Right lobe of liver (tissue), 6 donors: Measurements from ENCODE around the gene AIG1. TPM values are rescaled to one million over a fixed set of nuclear protein-coding genes. Genes with fewer than 3 reads are reported as not detected.
"Not testable (repeated sequence)": the region's sequence is repeated elsewhere in the genome, so short reads cannot be mapped to it uniquely, and the experiment has no call there.

Experiments used
- ATAC-seq, 4 donors: fragments of 200-7000 bp; cut with Tn5 transposase; one replicate each; pipeline ENCODE4 v1.9.1; 2020; ENCODE audit warnings: mild to moderate bottlenecking in 4 of 4, moderate library complexity in 4 of 4
- DNase-seq, 3 donors: peaks; one replicate each; pipeline ENCODE4 v3.0.0-alpha.2; 2020
- H3K27ac ChIP-seq, 3 donors: fragments of 200-600 bp; one replicate each; pipeline ENCODE4 v1.8.0; 2022
- H3K27me3 ChIP-seq, 2 donors: fragments of 200-600 bp; one replicate each; pipeline ENCODE4 v1.8.0; 2022
- H3K36me3 ChIP-seq, 4 donors: fragments of 200-600 bp; sonication (generic) in 1 of 4; one replicate each; pipeline versions ENCODE4 v1.5.1 to v1.8.0; 2017 to 2022; ENCODE audit warnings: control low read depth in 1 of 4
- H3K4me1 ChIP-seq, 4 donors: fragments of 200-600 bp; sonication (generic) in 1 of 4; one replicate each; pipeline versions ENCODE4 v1.5.1 to v1.8.0; 2017 to 2022; ENCODE audit warnings: control low read depth in 1 of 4
- H3K4me3 ChIP-seq, 3 donors: fragments of 200-600 bp; one replicate each; pipeline ENCODE4 v1.8.0; 2022
- H3K9me3 ChIP-seq, 4 donors: fragments of 200-600 bp; sonication (generic) in 1 of 4; one replicate each; pipeline versions ENCODE4 v1.5.1 to v1.8.0; 2017 to 2022; ENCODE audit warnings: control low read depth in 1 of 4
- POLR2A ChIP-seq: fragments of 450-650 bp; IDR thresholded peaks from one replicate; pipeline ENCODE4 v1.6.1; 2017; ENCODE audit warnings: antibody characterized with exemption, mild to moderate bottlenecking
- WGBS: methylation state at CpG from one replicate; pipeline ENCODE4 v1.1.6; 2018; ENCODE audit warnings: low coverage, low lambda C conversion rate; ENCODE audit not compliant: insufficient coverage; ENCODE audit errors: missing lambda C conversion rate; 5-methylcytosine and 5-hydroxymethylcytosine counted together
- intact Hi-C, 2 donors: fragments of 100-400 bp; cut with DNase I; formaldehyde crosslinking; loops; one replicate each; pipeline versions ENCODE4 v1.11.2 to v1.14.1; 2022
- total RNA-seq, 6 experiments: library from RNA; depleted of rRNA in 2 of 6; stranded (reverse); fragments of >200 nt in 2 of 6; fragmentation: NEBNext Ultra II Directional in 3 of 6; extraction: Animal tissue kit (Norgen Biotek cat#: 25700) in 3 of 6; gene quantifications; one replicate each; pipeline versions ENCODE4 v1.1.0 to v1.2.4, GENCODE V29; 2016 to 2023
- TF ChIP-seq, protein P1 (sequence below), 4 donors: fragments of 200-600 bp in 3 of 4; fragments of 450-650 bp in 1 of 4; IDR thresholded peaks; one replicate each; pipeline versions ENCODE4 v1.5.1 to v1.8.0; 2016 to 2022; ENCODE audit warnings: antibody characterized with exemption in 4 of 4, mild to moderate bottlenecking in 2 of 4
- donor health status: DM: no; HTN: yes; CAD: no.
- donor health status: DM: no; HTN: no; CAD: no.
- donor health status: DM: no; HTN: no; CAD: no.
- donor health status: DM: no; HTN: yes; CAD: no.
- donor health status: DM: no; HTN: yes; CAD: no.

Gene AIG1
- total RNA-seq, 6 experiments from 2014 or later: 81.4 to 151 (median 111) TPM

DNA sequence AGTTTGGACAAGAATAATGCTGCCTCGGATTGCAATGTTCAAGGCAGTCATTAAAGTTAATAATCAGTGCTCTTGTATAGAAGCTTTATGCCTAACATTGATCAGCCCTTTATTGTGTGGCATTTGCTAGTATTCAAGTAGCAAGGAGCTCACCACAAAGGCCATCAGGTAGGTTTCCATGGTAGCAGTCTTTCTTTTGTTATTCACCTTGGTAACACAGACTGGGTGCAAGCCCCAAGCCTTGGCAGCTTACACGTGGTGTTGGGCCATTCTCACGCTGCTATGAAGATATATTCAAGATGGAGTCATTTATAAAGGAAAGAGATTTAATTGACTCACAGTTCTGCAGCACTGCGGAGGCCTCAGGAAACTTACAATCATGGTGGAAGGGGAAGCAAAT lies 240.5 kb downstream of the AIG1 start:
- Histone ChIP-seq H3K4me3 (no peak overlapping the region), H3K4me1 (no peaks in the 10 kb centered on the region), H3K27me3 (no peaks in the 10 kb centered on the region), H3K36me3 (no peaks in the 10 kb centered on the region), H3K9me3 (no peaks in the 10 kb centered on the region), H3K27ac (no peak overlapping the region)
- TF ChIP-seq POLR2A: no peak
- TF ChIP-seq, protein P1, sequence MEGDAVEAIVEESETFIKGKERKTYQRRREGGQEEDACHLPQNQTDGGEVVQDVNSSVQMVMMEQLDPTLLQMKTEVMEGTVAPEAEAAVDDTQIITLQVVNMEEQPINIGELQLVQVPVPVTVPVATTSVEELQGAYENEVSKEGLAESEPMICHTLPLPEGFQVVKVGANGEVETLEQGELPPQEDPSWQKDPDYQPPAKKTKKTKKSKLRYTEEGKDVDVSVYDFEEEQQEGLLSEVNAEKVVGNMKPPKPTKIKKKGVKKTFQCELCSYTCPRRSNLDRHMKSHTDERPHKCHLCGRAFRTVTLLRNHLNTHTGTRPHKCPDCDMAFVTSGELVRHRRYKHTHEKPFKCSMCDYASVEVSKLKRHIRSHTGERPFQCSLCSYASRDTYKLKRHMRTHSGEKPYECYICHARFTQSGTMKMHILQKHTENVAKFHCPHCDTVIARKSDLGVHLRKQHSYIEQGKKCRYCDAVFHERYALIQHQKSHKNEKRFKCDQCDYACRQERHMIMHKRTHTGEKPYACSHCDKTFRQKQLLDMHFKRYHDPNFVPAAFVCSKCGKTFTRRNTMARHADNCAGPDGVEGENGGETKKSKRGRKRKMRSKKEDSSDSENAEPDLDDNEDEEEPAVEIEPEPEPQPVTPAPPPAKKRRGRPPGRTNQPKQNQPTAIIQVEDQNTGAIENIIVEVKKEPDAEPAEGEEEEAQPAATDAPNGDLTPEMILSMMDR (IDR thresholded peaks at IDR 0.05): no peak
- DNase-seq (no peak), ATAC-seq (no peak)
- intact Hi-C loops: no loop called here
- WGBS: 63% methylated on average over 4 of the region's 4 CpGs

DNA sequence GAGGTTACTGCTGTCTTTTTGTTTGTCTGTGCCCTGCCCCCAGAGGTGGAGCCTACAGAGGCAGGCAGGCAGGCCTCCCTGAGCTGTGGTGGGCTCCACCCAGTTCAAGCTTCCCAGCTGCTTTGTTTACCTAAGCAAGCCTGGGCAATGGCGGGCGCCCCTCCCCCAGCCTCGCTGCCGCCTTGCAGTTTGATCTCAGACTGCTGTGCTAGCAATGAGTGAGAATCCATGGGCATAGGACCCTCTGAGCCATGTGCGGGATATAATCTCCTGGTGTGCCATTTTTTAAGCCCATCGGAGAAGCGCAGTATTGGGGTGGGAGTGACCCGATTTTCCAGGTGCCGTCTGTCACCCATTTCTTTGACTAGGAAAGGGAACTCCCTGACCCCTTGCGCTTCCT lies 247.1 kb downstream of the AIG1 start:
- DNase-seq, H3K9me3 ChIP-seq, intact Hi-C loops, H3K4me3 ChIP-seq, H3K4me1 ChIP-seq, H3K27ac ChIP-seq, H3K27me3 ChIP-seq, ATAC-seq, H3K36me3 ChIP-seq: not testable (repeated sequence)
- 90% methylated on average over 2 of the region's 10 CpGs for WGBS

DNA sequence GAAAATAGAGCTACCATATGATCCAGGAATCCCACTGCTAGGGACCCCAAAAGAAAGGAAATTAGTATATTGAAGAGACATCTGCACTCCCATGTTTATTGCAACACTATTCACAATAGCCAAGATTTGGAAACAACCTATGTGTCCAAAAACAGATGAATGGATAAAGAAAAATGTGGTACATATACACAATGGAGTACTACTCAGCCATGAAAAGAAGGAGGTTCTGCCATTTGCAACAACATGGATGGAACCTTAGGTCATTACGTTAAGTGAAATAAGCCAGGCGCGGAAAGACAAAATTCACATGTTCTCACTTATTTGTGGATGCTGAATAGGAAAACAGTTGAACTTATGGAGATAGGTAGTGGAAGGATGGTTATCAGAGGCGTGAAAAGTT lies 252.5 kb downstream of the AIG1 start:
- Histone ChIP-seq H3K4me1 (no peaks in the 10 kb centered on the region), H3K9me3 (no peaks in the 10 kb centered on the region), H3K36me3 (no peaks in the 10 kb centered on the region), H3K27ac (no peak overlapping the region), H3K27me3 (no peaks in the 10 kb centered on the region), H3K4me3 (no peak overlapping the region)
- intact Hi-C loops: no loop called here
- ATAC-seq (no peak), DNase-seq (no peak)
- 93% methylated on average over 4 of the region's 4 CpGs for WGBS
- TF ChIP-seq POLR2A: no peak
- TF ChIP-seq, protein P1 (IDR thresholded peaks at IDR 0.05): no peak

DNA sequence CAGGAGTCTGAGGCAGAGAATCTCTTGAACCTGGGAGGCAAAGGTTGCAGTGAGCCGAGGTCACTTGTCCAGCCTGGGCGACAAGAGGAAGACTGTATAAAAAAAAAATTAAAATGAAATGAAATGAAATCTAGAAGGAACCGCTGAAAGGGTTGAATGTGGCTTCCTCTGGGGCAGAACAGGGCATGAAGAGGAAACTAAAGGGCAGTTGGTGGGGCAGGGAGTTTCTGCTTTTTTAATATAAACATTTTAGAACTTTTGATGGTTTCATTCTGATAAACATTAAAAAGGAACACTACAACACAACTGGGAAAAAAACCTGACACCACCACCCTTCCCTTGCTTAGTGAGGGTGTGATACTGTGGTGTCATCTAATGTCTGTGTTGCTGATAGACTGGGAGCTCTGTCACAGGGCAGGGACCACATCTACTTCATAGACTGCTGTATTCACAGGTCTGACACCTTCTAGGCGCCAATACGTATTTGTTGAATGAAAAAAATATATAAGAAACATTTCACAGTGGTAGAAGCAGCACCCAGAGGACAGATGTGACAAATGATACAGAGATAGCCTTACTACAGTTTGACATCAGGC lies 260.9 kb downstream of the AIG1 start:
- TF ChIP-seq, protein P1 (IDR thresholded peaks at IDR 0.05): no peak
- TF ChIP-seq POLR2A: no peak
- no peak overlapping the region for H3K27ac ChIP-seq
- H3K27me3 ChIP-seq: no peaks in the 10 kb centered on the region
- intact Hi-C loops: no loop called here
- H3K4me3 ChIP-seq: no peak overlapping the region
- 74% methylated on average over 5 of the region's 5 CpGs for WGBS
- no peak for DNase-seq
- no peaks in the 10 kb centered on the region for H3K36me3 ChIP-seq
- peaks cover 0 to 20% (median 3%) of the 10 kb centered on the region in 4 donors for H3K4me1 ChIP-seq
- no peaks in the 10 kb centered on the region for H3K9me3 ChIP-seq
- no peak for ATAC-seq

DNA sequence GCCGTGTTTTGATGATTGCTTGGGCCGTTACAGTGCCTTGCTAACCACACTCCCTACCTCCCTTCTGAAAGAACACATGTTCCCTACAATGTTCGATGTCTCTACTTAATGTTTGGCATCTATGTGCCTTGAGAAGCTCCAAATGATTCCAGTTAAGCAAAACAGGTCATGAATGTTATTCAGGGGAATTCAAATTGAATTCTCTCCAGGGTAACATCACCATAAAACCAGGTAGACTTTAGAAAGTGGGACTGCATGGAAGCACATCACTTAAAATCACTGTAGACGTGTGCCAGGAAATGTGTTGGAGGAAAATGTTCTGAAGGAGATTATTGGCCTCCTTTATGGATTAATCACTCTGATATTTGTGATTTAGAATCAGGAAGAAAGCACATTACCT lies 261.7 kb downstream of the AIG1 start:
- intact Hi-C loops: no loop called here
- no peak overlapping the region for H3K27ac ChIP-seq
- peaks cover 0 to 20% (median 3%) of the 10 kb centered on the region in 4 donors for H3K4me1 ChIP-seq
- DNase-seq: no peak
- TF ChIP-seq, protein P1 (IDR thresholded peaks at IDR 0.05): no peak
- no peak for TF ChIP-seq POLR2A
- H3K9me3 ChIP-seq: no peaks in the 10 kb centered on the region
- 79% methylated on average over 4 of the region's 4 CpGs for WGBS
- ATAC-seq: no peak
- no peaks in the 10 kb centered on the region for H3K36me3 ChIP-seq
- no peaks in the 10 kb centered on the region for H3K27me3 ChIP-seq
- no peak overlapping the region for H3K4me3 ChIP-seq
